ENCODE results near the gene STAP2. TPM values are rescaled to one million over a fixed set of nuclear protein-coding genes. Genes with fewer than 3 reads are reported as not detected.

STAP2 gene
- total and polyA plus RNA-seq, 9 of the 15 experiments (the other 6 are each of a cell fraction or from before 2014, with no cell fraction given), result 1.2 to 9.8 (median 4.5) TPM

DNA sequence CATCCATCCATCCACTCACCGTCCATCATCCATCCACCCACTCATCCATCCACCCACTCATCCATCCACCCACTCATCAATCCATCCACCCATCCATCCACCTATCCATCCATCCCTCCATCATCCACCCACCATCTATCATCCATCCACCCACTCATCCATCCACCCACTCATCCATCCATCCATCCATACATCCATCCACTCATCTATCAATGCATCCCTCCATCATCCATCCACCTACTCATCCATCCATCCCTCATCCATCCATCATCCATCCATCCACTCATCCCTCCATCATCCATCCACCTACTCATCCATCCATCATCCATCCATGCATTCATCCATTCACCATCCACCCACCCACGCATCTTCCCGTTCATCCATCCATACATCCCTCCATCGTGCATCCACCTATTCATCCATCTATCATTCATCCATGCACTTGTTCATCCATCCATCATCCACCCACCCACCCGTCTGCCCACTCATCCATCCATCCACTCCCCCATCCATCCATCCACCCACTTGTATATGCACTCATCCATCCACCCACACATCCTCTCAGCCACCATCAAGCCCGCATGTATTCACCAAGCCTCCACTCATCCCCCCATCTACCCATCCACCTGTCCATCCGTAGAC lies 3.6 kb downstream of the STAP2 start (continued):
- TF ChIP-seq, protein P1, sequence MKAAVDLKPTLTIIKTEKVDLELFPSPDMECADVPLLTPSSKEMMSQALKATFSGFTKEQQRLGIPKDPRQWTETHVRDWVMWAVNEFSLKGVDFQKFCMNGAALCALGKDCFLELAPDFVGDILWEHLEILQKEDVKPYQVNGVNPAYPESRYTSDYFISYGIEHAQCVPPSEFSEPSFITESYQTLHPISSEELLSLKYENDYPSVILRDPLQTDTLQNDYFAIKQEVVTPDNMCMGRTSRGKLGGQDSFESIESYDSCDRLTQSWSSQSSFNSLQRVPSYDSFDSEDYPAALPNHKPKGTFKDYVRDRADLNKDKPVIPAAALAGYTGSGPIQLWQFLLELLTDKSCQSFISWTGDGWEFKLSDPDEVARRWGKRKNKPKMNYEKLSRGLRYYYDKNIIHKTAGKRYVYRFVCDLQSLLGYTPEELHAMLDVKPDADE (conservative IDR thresholded peaks at IDR 0.05; ENCODE audit: control insufficient read depth, low read depth, low read length), result no peak
- no peak for TF ChIP-seq C11orf30 (IDR thresholded peaks at IDR 0.05; ENCODE audit: low read depth)
- TF ChIP-seq ZNF57 (CRISPR knock-in tag; IDR thresholded peaks at IDR 0.05), result no peak
- no peak for TF ChIP-seq ZNF3 (CRISPR knock-in tag; IDR thresholded peaks at IDR 0.05)
- no peak for TF ChIP-seq ZBTB1 (CRISPR knock-in tag; IDR thresholded peaks at IDR 0.05; ENCODE audit: borderline replicate concordance, low read depth)
- no peak for TF ChIP-seq NR4A1 (CRISPR knock-in tag; IDR thresholded peaks at IDR 0.05)
- no peak for TF ChIP-seq NR4A1 (tag; IDR thresholded peaks at IDR 0.05)
- no peak for TF ChIP-seq STAG1 (CRISPR knock-in tag; IDR thresholded peaks at IDR 0.05; ENCODE audit: borderline replicate concordance)
- TF ChIP-seq KDM1A (IDR thresholded peaks at IDR 0.05), result peak; percentile 84 to 88
- TF ChIP-seq ZNF699 (CRISPR knock-in tag; IDR thresholded peaks at IDR 0.05; ENCODE audit: insufficient replicate concordance), result no peak
- peak; percentile 5 for TF ChIP-seq MEIS2 (IDR thresholded peaks at IDR 0.05; ENCODE audit: partially characterized antibody)
- TF ChIP-seq CHCHD3 (CRISPR knock-in tag; IDR thresholded peaks at IDR 0.05), result no peak
- TF ChIP-seq SUPT5H (IDR thresholded peaks at IDR 0.05), result peak; percentile 59
- TF ChIP-seq NONO (IDR thresholded peaks at IDR 0.05; ENCODE audit: low read depth in 2 of 2, low read length in 1 of 2), result no peak
- TF ChIP-seq CBFA2T3 (IDR thresholded peaks at IDR 0.05), result no peak
- TF ChIP-seq MBD2 (IDR thresholded peaks at IDR 0.05; ENCODE audit: borderline replicate concordance, low read depth), result no peak
- no peak for TF ChIP-seq PHF8 (IDR thresholded peaks at IDR 0.05; ENCODE audit: borderline replicate concordance, low read length)
- TF ChIP-seq CBFB (CRISPR knock-in tag; IDR thresholded peaks at IDR 0.05), result no peak
- no peak for TF ChIP-seq HNRNPL (IDR thresholded peaks at IDR 0.05; ENCODE audit: low read depth, low read length)
- no peak for TF ChIP-seq SRSF7 (optimal IDR thresholded peaks at IDR 0.05; ENCODE audit: low read depth, low read length)
- no peak for TF ChIP-seq OTX1 (CRISPR knock-in tag; IDR thresholded peaks at IDR 0.05)
- no peak for TF ChIP-seq TGIF2 (CRISPR knock-in tag; IDR thresholded peaks at IDR 0.05)
- TF ChIP-seq, protein P2, sequence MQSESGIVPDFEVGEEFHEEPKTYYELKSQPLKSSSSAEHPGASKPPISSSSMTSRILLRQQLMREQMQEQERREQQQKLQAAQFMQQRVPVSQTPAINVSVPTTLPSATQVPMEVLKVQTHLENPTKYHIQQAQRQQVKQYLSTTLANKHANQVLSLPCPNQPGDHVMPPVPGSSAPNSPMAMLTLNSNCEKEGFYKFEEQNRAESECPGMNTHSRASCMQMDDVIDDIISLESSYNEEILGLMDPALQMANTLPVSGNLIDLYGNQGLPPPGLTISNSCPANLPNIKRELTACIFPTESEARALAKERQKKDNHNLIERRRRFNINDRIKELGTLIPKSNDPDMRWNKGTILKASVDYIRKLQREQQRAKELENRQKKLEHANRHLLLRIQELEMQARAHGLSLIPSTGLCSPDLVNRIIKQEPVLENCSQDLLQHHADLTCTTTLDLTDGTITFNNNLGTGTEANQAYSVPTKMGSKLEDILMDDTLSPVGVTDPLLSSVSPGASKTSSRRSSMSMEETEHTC (IDR thresholded peaks at IDR 0.05), result no peak
- no peak for TF ChIP-seq CBFA2T2 (conservative IDR thresholded peaks at IDR 0.05)
- no peak for TF ChIP-seq ZNF174 (CRISPR knock-in tag; IDR thresholded peaks at IDR 0.05)
- TF ChIP-seq, protein P3, sequence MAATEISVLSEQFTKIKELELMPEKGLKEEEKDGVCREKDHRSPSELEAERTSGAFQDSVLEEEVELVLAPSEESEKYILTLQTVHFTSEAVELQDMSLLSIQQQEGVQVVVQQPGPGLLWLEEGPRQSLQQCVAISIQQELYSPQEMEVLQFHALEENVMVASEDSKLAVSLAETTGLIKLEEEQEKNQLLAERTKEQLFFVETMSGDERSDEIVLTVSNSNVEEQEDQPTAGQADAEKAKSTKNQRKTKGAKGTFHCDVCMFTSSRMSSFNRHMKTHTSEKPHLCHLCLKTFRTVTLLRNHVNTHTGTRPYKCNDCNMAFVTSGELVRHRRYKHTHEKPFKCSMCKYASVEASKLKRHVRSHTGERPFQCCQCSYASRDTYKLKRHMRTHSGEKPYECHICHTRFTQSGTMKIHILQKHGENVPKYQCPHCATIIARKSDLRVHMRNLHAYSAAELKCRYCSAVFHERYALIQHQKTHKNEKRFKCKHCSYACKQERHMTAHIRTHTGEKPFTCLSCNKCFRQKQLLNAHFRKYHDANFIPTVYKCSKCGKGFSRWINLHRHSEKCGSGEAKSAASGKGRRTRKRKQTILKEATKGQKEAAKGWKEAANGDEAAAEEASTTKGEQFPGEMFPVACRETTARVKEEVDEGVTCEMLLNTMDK (IDR thresholded peaks at IDR 0.05; ENCODE audit: borderline replicate concordance, insufficient read depth, low read depth, low read length, poor library complexity, severe bottlenecking), result no peak
- no peak for TF ChIP-seq ZNF583 (CRISPR knock-in tag; IDR thresholded peaks at IDR 0.05)
- TF ChIP-seq ZNF717 (CRISPR knock-in tag; IDR thresholded peaks at IDR 0.05), result no peak
